Osteoblast (primary cell): ENCODE data around the gene CYP4X1. TPM values are rescaled to one million over a fixed set of nuclear protein-coding genes. Genes with fewer than 3 reads are reported as not detected.

Experiments
- DNase-seq: peaks from one replicate; pipeline ENCODE4 v3.0.0; 2011; ENCODE audit warnings: low spot score, mixed read lengths; ENCODE audit not compliant: insufficient read length; ENCODE audit errors: missing footprints
- H2AFZ ChIP-seq: 2 replicates; pipeline ENCODE4 v1.6.0; 2011; ENCODE audit warnings: mild to moderate bottlenecking, low read length
- H3K27ac ChIP-seq: 2 replicates; pipeline ENCODE4 v1.5.1; 2011; ENCODE audit warnings: mild to moderate bottlenecking, low read depth, low read length, moderate library complexity
- H3K27me3 ChIP-seq: 2 replicates; pipeline ENCODE4 v1.6.0; 2012; ENCODE audit warnings: mild to moderate bottlenecking, control low read depth, inconsistent platforms, low read length, moderate library complexity; ENCODE audit not compliant: insufficient read depth
- H3K36me3 ChIP-seq: 2 replicates; pipeline ENCODE4 v1.5.1; 2011; ENCODE audit warnings: mild to moderate bottlenecking, low read length, control low read depth, moderate library complexity; ENCODE audit not compliant: insufficient read depth
- H3K4me1 ChIP-seq: 2 replicates; pipeline ENCODE4 v1.5.1; 2011; ENCODE audit warnings: mild to moderate bottlenecking, low read length, control low read depth, moderate library complexity; ENCODE audit not compliant: insufficient read depth
- H3K4me2 ChIP-seq: 2 replicates; pipeline ENCODE4 v1.6.0; 2011; ENCODE audit warnings: mild to moderate bottlenecking, low read length; ENCODE audit not compliant: insufficient read depth
- H3K4me3 ChIP-seq: fragments of 200-600 bp; sonication (generic); 3 replicates; pipeline ENCODE4 v1.5.1; 2012; ENCODE audit warnings: mild to moderate bottlenecking, low read length, inconsistent platforms; ENCODE audit not compliant: insufficient read depth
- H3K79me2 ChIP-seq: 2 replicates; pipeline ENCODE4 v1.6.0; 2012; ENCODE audit warnings: mild to moderate bottlenecking, low read length, control low read depth, inconsistent platforms; ENCODE audit not compliant: insufficient read depth
- H3K9me3 ChIP-seq: 2 replicates; pipeline ENCODE4 v1.5.1; 2011; ENCODE audit warnings: low read depth, low read length, control low read depth
- H4K20me1 ChIP-seq: 2 replicates; pipeline ENCODE4 v1.6.0; 2012; ENCODE audit warnings: mild to moderate bottlenecking, low read length, control low read depth; ENCODE audit not compliant: insufficient read depth
- CTCF ChIP-seq: IDR thresholded peaks from 2 replicates; pipeline ENCODE4 v1.5.1; 2011; ENCODE audit warnings: mild to moderate bottlenecking, low read depth, low read length, moderate library complexity; ENCODE audit errors: extremely low read depth
- total RNA-seq: library from RNA; depleted of rRNA; stranded (reverse); fragments of >200 nt; gene quantifications from 2 replicates; pipeline ENCODE4 v1.2.3, GENCODE V29; 2012

CYP4X1 gene
- total RNA-seq, 1 donor = 0.72 TPM

- TF ChIP-seq CTCF = no peak
- no peaks in the 10 kb centered on the region for H3K36me3 ChIP-seq
- H3K27ac ChIP-seq = no peak overlapping the region
- H3K4me2 ChIP-seq = no peak overlapping the region
- H2AFZ ChIP-seq = no peak overlapping the region
- H4K20me1 ChIP-seq = no peaks in the 10 kb centered on the region
- no peaks in the 10 kb centered on the region for H3K9me3 ChIP-seq
- H3K27me3 ChIP-seq = no peaks in the 10 kb centered on the region
- H3K79me2 ChIP-seq = no peaks in the 10 kb centered on the region
- no peaks in the 10 kb centered on the region for H3K4me1 ChIP-seq
- DNase-seq = no peak
- no peak overlapping the region for H3K4me3 ChIP-seq
Observed at GRCh38 chr1:47013293-47013692, 10.2 kb upstream of the CYP4X1 start.

GRCh38 chr1:47021070-47021469 lies 2.4 kb upstream of the CYP4X1 start:
- Histone ChIP-seq H3K9me3 (no peaks in the 10 kb centered on the region), H3K4me1 (no peaks in the 10 kb centered on the region), H3K4me2 (no peak overlapping the region), H3K27me3 (no peaks in the 10 kb centered on the region), H4K20me1 (no peaks in the 10 kb centered on the region), H3K27ac (no peak overlapping the region), H2AFZ (no peak overlapping the region), H3K79me2 (no peaks in the 10 kb centered on the region), H3K36me3 (no peaks in the 10 kb centered on the region), H3K4me3 (no peak overlapping the region)
- TF ChIP-seq CTCF = no peak
- DNase-seq = peak; percentile 36

GRCh38 chr1:47024141-47024801 lies 802 bp downstream of the CYP4X1 start:
- no peaks in the 10 kb centered on the region for H3K36me3 ChIP-seq
- no peaks in the 10 kb centered on the region for H3K4me1 ChIP-seq
- no peaks in the 10 kb centered on the region for H3K9me3 ChIP-seq
- no peaks in the 10 kb centered on the region for H3K27me3 ChIP-seq
- no peak overlapping the region for H2AFZ ChIP-seq
- H3K4me3 ChIP-seq = no peak overlapping the region
- H3K4me2 ChIP-seq = no peak overlapping the region
- H4K20me1 ChIP-seq = no peaks in the 10 kb centered on the region
- no peaks in the 10 kb centered on the region for H3K79me2 ChIP-seq
- no peak overlapping the region for H3K27ac ChIP-seq
- TF ChIP-seq CTCF = no peak
- DNase-seq = no peak

GRCh38 chr1:47030170-47030805 lies 6.8 kb downstream of the CYP4X1 start:
- H3K79me2 ChIP-seq = no peaks in the 10 kb centered on the region
- no peak overlapping the region for H3K27ac ChIP-seq
- no peak overlapping the region for H3K4me2 ChIP-seq
- no peak for TF ChIP-seq CTCF
- H3K9me3 ChIP-seq = no peaks in the 10 kb centered on the region
- H3K36me3 ChIP-seq = no peaks in the 10 kb centered on the region
- no peak overlapping the region for H2AFZ ChIP-seq
- H3K4me3 ChIP-seq = no peak overlapping the region
- peak; percentile 39 for DNase-seq
- H4K20me1 ChIP-seq = no peaks in the 10 kb centered on the region
- H3K4me1 ChIP-seq = no peaks in the 10 kb centered on the region
- no peaks in the 10 kb centered on the region for H3K27me3 ChIP-seq
